Effector memory CD8-positive, alpha-beta T cell (primary cell): ENCODE measurements around the gene ATRNL1.

Experiments used
- ATAC-seq: fragments of 150-1000 bp; cut with Tn5 transposase; replicated peaks from 2 replicates; pipeline ENCODE4 v1.10.0; 2021; ENCODE audit warnings: mild to moderate bottlenecking, moderate library complexity
- DNase-seq, 3 experiments: peaks; one replicate each; pipeline ENCODE4 v3.0.0; 2021
- H3K27ac Mint-ChIP-seq, 2 donors: one replicate each; pipeline ENCODE4 v1.8.0; 2022; ENCODE audit warnings: mild to moderate bottlenecking in 2 of 2, mixed read lengths in 2 of 2, moderate library complexity in 2 of 2
- H3K27me3 Mint-ChIP-seq, 2 donors: one replicate each; pipeline ENCODE4 v1.8.0; 2022; ENCODE audit warnings: mixed read lengths in 2 of 2
- H3K36me3 Mint-ChIP-seq: one replicate; pipeline ENCODE4 v1.8.0; 2022; ENCODE audit warnings: mild to moderate bottlenecking, moderate library complexity, mixed read lengths; ENCODE audit not compliant: insufficient read depth
- H3K4me1 Mint-ChIP-seq, 2 donors: one replicate each; pipeline ENCODE4 v1.8.0; 2022; ENCODE audit warnings: low read depth in 2 of 2, mixed read lengths in 2 of 2
- H3K4me3 Mint-ChIP-seq, 2 donors: one replicate each; pipeline ENCODE4 v1.8.0; 2022; ENCODE audit warnings: mild to moderate bottlenecking in 2 of 2, mixed read lengths in 2 of 2, moderate library complexity in 2 of 2
- H3K9me3 Mint-ChIP-seq, 2 donors: one replicate each; pipeline ENCODE4 v1.8.0; 2022; ENCODE audit warnings: mixed read lengths in 2 of 2

Gene ATRNL1

GRCh38 chr10:115844591-115844990, 751.4 kb downstream of the ATRNL1 start:
- H3K27ac Mint-ChIP-seq = no peak overlapping the region
- DNase-seq = no peak

GRCh38 chr10:115845921-115846320, 752.8 kb downstream of the ATRNL1 start:
- ATAC-seq (no peak), DNase-seq (no peak)
- no peak overlapping the region for H3K27ac Mint-ChIP-seq
- H3K9me3 Mint-ChIP-seq = peaks cover 1 to 16% of the 10 kb centered on the region in 2 donors
- no peaks in the 10 kb centered on the region for H3K4me1 Mint-ChIP-seq
- no peak overlapping the region for H3K4me3 Mint-ChIP-seq
- no peaks in the 10 kb centered on the region for H3K27me3 Mint-ChIP-seq
- no peaks in the 10 kb centered on the region for H3K36me3 Mint-ChIP-seq

More at GRCh38 chr10:115844591-115844990, 751.4 kb downstream of the ATRNL1 start:
- peaks cover 3 to 15% of the 10 kb centered on the region in 2 donors for H3K9me3 Mint-ChIP-seq
- no peak overlapping the region for H3K4me3 Mint-ChIP-seq
- H3K36me3 Mint-ChIP-seq = no peaks in the 10 kb centered on the region
- H3K4me1 Mint-ChIP-seq = no peaks in the 10 kb centered on the region
- ATAC-seq = no peak
- H3K27me3 Mint-ChIP-seq = no peaks in the 10 kb centered on the region

GRCh38 chr10:115846528-115846927, 753.4 kb downstream of the ATRNL1 start:
- Mint-ChIP-seq H3K27ac (no peak overlapping the region), H3K9me3 (peaks cover 1 to 16% of the 10 kb centered on the region in 2 donors), H3K36me3 (no peaks in the 10 kb centered on the region), H3K4me3 (no peak overlapping the region), H3K27me3 (no peaks in the 10 kb centered on the region), H3K4me1 (no peaks in the 10 kb centered on the region)
- ATAC-seq = no peak
- no peak for DNase-seq

GRCh38 chr10:115849197-115849596, 756.0 kb downstream of the ATRNL1 start:
- ATAC-seq = no peak
- H3K4me1 Mint-ChIP-seq = no peaks in the 10 kb centered on the region
- no peaks in the 10 kb centered on the region for H3K36me3 Mint-ChIP-seq
- no peak overlapping the region for H3K27ac Mint-ChIP-seq
- H3K9me3 Mint-ChIP-seq = peaks cover 0 to 6% of the 10 kb centered on the region in 2 donors
- no peak overlapping the region for H3K4me3 Mint-ChIP-seq
- no peaks in the 10 kb centered on the region for H3K27me3 Mint-ChIP-seq
- DNase-seq = no peak

- Mint-ChIP-seq H3K9me3 (peaks cover 4 to 13% of the 10 kb centered on the region in 2 donors), H3K27me3 (no peaks in the 10 kb centered on the region), H3K4me1 (no peaks in the 10 kb centered on the region), H3K27ac (no peak overlapping the region), H3K4me3 (no peak overlapping the region), H3K36me3 (no peaks in the 10 kb centered on the region)
- ATAC-seq (no peak), DNase-seq (no peak)
Measured at GRCh38 chr10:115850666-115851065, 757.5 kb downstream of the ATRNL1 start.

- no peak for ATAC-seq
- no peaks in the 10 kb centered on the region for H3K36me3 Mint-ChIP-seq
- peaks cover 4 to 13% of the 10 kb centered on the region in 2 donors for H3K9me3 Mint-ChIP-seq
- no peak overlapping the region for H3K27ac Mint-ChIP-seq
- H3K4me3 Mint-ChIP-seq = no peak overlapping the region
- no peak for DNase-seq
- H3K4me1 Mint-ChIP-seq = no peaks in the 10 kb centered on the region
- H3K27me3 Mint-ChIP-seq = no peaks in the 10 kb centered on the region
Measured at GRCh38 chr10:115851695-115852094, 758.5 kb downstream of the ATRNL1 start.

GRCh38 chr10:115854740-115855435, 761.7 kb downstream of the ATRNL1 start:
- DNase-seq = no peak
- Mint-ChIP-seq H3K4me1 (no peaks in the 10 kb centered on the region), H3K9me3 (peaks cover 6 to 16% of the 10 kb centered on the region in 2 donors), H3K27me3 (no peaks in the 10 kb centered on the region), H3K27ac (no peak overlapping the region), H3K36me3 (no peaks in the 10 kb centered on the region), H3K4me3 (no peak overlapping the region)
- ATAC-seq = no peak

GRCh38 chr10:115856580-115856979, 763.4 kb downstream of the ATRNL1 start:
- Mint-ChIP-seq H3K27ac (no peak overlapping the region), H3K27me3 (no peaks in the 10 kb centered on the region), H3K9me3 (peaks cover 8 to 25% of the 10 kb centered on the region in 2 donors), H3K4me1 (no peaks in the 10 kb centered on the region), H3K4me3 (no peak overlapping the region), H3K36me3 (no peaks in the 10 kb centered on the region)
- no peak for ATAC-seq
- no peak for DNase-seq

- peaks cover 8 to 25% of the 10 kb centered on the region in 2 donors for H3K9me3 Mint-ChIP-seq
- H3K4me3 Mint-ChIP-seq = no peak overlapping the region
- ATAC-seq = no peak
- no peak for DNase-seq
- H3K36me3 Mint-ChIP-seq = peaks cover 2% of the 10 kb centered on the region
- no peaks in the 10 kb centered on the region for H3K4me1 Mint-ChIP-seq
- no peaks in the 10 kb centered on the region for H3K27me3 Mint-ChIP-seq
- no peak overlapping the region for H3K27ac Mint-ChIP-seq
Measured at GRCh38 chr10:115857856-115858255, 764.7 kb downstream of the ATRNL1 start.

GRCh38 chr10:115860182-115861107, 767.3 kb downstream of the ATRNL1 start:
- ATAC-seq (no peak), DNase-seq (no peak)
- Mint-ChIP-seq H3K36me3 (peaks cover 3% of the 10 kb centered on the region), H3K9me3 (peaks cover 4 to 17% of the 10 kb centered on the region in 2 donors), H3K27ac (no peak overlapping the region), H3K4me1 (no peaks in the 10 kb centered on the region), H3K27me3 (no peaks in the 10 kb centered on the region), H3K4me3 (no peak overlapping the region)

- Mint-ChIP-seq H3K9me3 (peaks cover 4 to 17% of the 10 kb centered on the region in 2 donors), H3K27ac (no peak overlapping the region)
Measured at GRCh38 chr10:115861455-115861854, 768.3 kb downstream of the ATRNL1 start.

GRCh38 chr10:115861864-115862263, 768.7 kb downstream of the ATRNL1 start:
- no peak for DNase-seq
- Mint-ChIP-seq H3K9me3 (peaks cover 4 to 17% of the 10 kb centered on the region in 2 donors), H3K27me3 (no peaks in the 10 kb centered on the region)

More at GRCh38 chr10:115861455-115861854, 768.3 kb downstream of the ATRNL1 start:
- Mint-ChIP-seq H3K36me3 (peaks cover 3% of the 10 kb centered on the region), H3K4me3 (no peak overlapping the region), H3K27me3 (no peaks in the 10 kb centered on the region), H3K4me1 (no peaks in the 10 kb centered on the region)
- ATAC-seq = no peak
- DNase-seq = no peak

GRCh38 chr10:115866174-115866573, 773.0 kb downstream of the ATRNL1 start:
- Mint-ChIP-seq H3K4me3 (no peak overlapping the region), H3K36me3 (peaks cover 3% of the 10 kb centered on the region)

More at GRCh38 chr10:115861864-115862263, 768.7 kb downstream of the ATRNL1 start:
- ATAC-seq = no peak
- H3K36me3 Mint-ChIP-seq = peaks cover 3% of the 10 kb centered on the region
- H3K4me1 Mint-ChIP-seq = no peaks in the 10 kb centered on the region
- no peak overlapping the region for H3K4me3 Mint-ChIP-seq
- no peak overlapping the region for H3K27ac Mint-ChIP-seq

More at GRCh38 chr10:115866174-115866573, 773.0 kb downstream of the ATRNL1 start:
- H3K27me3 Mint-ChIP-seq = no peaks in the 10 kb centered on the region
- peaks cover 0 to 3% of the 10 kb centered on the region in 2 donors for H3K9me3 Mint-ChIP-seq
- DNase-seq (no peak), ATAC-seq (no peak)
- no peak overlapping the region for H3K27ac Mint-ChIP-seq
- no peaks in the 10 kb centered on the region for H3K4me1 Mint-ChIP-seq
